ENCODE data around the gene NAPB. TPM values are rescaled to one million over a fixed set of nuclear protein-coding genes. Genes with fewer than 3 reads are reported as not detected.

NAPB gene
- total and polyA plus RNA-seq, 7 donors, result 3.9 to 22.9 (median 14.4) TPM

DNA sequence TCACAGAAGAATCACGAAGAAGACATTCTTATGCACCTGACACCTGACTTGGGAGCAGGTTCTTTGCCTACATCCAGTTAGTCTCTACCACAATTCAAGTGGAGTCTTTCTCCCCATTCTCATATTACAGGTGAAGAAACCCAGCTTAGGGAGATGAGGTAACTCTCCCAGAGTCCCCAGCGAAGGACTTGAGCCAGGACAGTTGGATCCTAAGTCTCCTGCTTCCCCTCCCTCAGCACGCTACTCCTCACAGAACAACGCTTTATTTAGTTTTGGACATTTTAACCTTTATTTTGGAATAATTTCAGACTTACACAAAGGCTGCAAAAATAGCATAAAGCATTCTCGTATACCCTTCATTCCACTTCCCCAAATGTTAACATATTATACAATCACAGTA is 17.4 kb upstream of the NAPB start:
- no peaks in the 10 kb centered on the region for H3K9me3 ChIP-seq
- WGBS, 2 donors, result 67 to 90% methylated on average over 5 of the region's 5 CpGs
- intact Hi-C loops (cut with DNase I), result no loop called here
- peaks cover 0 to 18% (median 0%) of the 10 kb centered on the region in 4 donors for H3K4me1 ChIP-seq
- no peaks in the 10 kb centered on the region for H3K36me3 ChIP-seq
- no peaks in the 10 kb centered on the region for H3K27me3 ChIP-seq
- H3K27ac ChIP-seq, result no peak overlapping the region
- DNase-seq, result no peak
- no peak overlapping the region for H3K4me3 ChIP-seq
- TF ChIP-seq POLR2AphosphoS5 (IDR thresholded peaks at IDR 0.05) (no peak), EP300 (IDR thresholded peaks at IDR 0.05) (no peak), POLR2A (IDR thresholded peaks at IDR 0.05) (no peak)
- TF ChIP-seq, protein P1, sequence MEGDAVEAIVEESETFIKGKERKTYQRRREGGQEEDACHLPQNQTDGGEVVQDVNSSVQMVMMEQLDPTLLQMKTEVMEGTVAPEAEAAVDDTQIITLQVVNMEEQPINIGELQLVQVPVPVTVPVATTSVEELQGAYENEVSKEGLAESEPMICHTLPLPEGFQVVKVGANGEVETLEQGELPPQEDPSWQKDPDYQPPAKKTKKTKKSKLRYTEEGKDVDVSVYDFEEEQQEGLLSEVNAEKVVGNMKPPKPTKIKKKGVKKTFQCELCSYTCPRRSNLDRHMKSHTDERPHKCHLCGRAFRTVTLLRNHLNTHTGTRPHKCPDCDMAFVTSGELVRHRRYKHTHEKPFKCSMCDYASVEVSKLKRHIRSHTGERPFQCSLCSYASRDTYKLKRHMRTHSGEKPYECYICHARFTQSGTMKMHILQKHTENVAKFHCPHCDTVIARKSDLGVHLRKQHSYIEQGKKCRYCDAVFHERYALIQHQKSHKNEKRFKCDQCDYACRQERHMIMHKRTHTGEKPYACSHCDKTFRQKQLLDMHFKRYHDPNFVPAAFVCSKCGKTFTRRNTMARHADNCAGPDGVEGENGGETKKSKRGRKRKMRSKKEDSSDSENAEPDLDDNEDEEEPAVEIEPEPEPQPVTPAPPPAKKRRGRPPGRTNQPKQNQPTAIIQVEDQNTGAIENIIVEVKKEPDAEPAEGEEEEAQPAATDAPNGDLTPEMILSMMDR (IDR thresholded peaks at IDR 0.05), result no peak

DNA sequence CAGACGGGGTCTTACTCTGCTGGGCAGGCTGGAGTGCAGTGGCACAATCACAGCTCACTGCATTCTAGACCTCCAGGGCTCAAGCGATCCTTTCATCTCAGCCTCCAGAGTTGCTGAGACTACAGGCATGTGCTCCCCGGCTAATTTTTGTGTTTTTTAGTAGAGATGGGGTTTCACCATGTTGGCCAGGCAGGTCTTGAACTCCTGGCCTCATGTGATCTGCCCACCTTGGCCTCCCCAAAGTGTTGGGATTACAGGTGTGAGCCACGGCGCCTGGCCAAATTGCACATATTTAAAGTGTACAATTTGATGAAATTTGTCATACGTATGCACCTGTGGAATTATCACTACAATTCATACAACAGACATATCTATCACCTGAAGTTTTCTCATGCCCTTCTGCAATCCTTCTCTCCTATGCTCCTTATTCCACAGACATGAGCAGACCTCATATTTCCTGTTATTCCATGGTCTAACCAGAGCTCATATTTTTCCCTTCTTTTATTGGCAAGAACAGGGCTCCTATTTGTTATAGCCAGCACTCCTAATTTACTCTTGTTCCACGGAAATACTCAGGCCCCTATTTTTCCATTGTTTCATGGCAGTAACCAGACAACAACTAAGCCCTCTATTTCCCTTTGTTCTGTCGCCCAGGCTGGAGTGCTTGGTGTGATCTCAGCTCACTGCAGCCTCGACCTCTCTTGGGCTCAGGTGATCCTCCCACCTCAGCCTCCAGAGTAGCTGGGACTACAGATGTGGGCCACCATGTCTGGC is 16.0 kb upstream of the NAPB start:
- Histone ChIP-seq H3K27ac (peak overlapping the region in 1 of 4 donors; percentile 46), H3K4me3 (no peak overlapping the region), H3K9me3 (no peaks in the 10 kb centered on the region), H3K36me3 (no peaks in the 10 kb centered on the region), H3K4me1 (peaks cover 0 to 16% (median 0%) of the 10 kb centered on the region in 4 donors), H3K27me3 (no peaks in the 10 kb centered on the region)
- intact Hi-C loops (cut with DNase I), result no loop called here
- DNase-seq, result no peak
- 89 to 91% methylated on average over 9 of the region's 9 CpGs for WGBS, 2 donors
- no peak for TF ChIP-seq POLR2AphosphoS5 (IDR thresholded peaks at IDR 0.05)
- no peak for TF ChIP-seq EP300 (IDR thresholded peaks at IDR 0.05)
- TF ChIP-seq, protein P1 (IDR thresholded peaks at IDR 0.05), result no peak
- TF ChIP-seq POLR2A (IDR thresholded peaks at IDR 0.05), result no peak

DNA sequence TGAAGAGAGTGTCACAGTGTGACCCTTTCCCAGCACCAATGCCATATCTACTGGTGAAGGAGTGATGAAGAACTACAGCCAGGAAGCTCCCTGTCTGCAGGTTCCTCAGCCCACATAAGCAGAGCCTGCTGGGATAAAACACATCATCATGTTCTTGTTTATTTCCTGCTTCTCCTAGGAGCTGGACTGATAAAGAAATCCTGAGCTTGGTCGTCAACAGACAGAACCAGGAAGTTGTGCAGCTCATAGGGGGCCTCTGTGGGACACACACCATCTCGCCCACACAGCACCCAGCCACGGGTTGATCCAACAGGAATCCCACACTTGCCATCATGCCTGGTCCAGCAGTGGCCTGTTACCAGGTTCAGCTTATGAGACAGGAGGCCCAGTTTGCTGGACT is 15.4 kb upstream of the NAPB start:
- Histone ChIP-seq H3K9me3 (no peaks in the 10 kb centered on the region), H3K36me3 (no peaks in the 10 kb centered on the region), H3K27ac (peak overlapping the region in 1 of 4 donors; percentile 46), H3K4me1 (peaks cover 0 to 13% (median 0%) of the 10 kb centered on the region in 4 donors), H3K27me3 (no peaks in the 10 kb centered on the region), H3K4me3 (no peak overlapping the region)
- TF ChIP-seq EP300 (IDR thresholded peaks at IDR 0.05) (no peak), POLR2A (IDR thresholded peaks at IDR 0.05) (no peak), POLR2AphosphoS5 (IDR thresholded peaks at IDR 0.05) (no peak)
- TF ChIP-seq, protein P1 (IDR thresholded peaks at IDR 0.05), result no peak
- intact Hi-C loops (cut with DNase I), result no loop called here
- DNase-seq, result no peak
- WGBS, 2 donors, result 56 to 58% methylated on average over 3 of the region's 3 CpGs

DNA sequence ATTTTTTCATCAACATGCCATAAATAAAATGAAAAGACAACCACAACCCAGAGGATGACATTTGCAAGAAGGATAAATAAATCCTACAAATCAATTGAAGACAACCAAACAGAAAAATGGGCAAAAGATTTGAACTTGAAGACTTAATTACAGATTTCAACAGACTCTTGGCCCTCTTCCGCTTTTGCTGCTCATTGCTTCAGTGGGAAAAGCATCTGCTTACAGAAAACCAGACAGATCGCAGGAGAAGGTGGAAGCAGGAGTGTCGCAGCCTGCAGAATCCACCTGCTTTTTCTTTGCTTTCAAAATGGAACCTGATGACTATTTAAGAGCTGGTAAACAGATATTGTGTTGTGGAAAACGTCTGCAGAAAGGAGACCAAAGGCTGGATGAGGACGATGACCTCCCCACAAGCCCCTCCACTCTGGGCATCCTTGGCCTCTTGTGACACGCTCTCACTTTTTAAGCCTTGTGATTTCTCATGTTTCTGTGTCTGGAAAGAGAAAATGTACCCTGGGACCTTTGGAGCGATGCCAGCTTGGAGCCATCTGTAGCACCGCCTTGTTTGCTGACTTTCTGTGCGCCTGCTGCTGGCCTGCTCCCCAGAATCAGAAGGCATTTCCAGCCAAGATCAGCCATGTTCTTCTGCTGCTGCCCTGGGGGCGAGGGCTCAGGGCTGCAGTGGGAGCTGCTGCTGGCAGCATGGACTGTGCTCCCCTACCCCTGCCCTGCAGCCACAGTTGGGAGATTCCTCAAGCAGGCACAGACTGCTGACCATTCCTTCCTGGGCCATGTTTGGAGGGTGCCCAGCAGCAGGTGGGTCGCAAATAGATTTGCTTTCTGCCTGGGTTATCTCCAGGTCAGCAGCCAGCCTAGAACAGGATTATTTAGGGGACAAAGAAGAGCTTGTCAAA is 14.6 kb upstream of the NAPB start:
- H3K36me3 ChIP-seq, result no peaks in the 10 kb centered on the region
- H3K27me3 ChIP-seq, result no peaks in the 10 kb centered on the region
- H3K9me3 ChIP-seq, result no peaks in the 10 kb centered on the region
- peak in 1 of 4 donors; percentile 44 for TF ChIP-seq POLR2AphosphoS5 (IDR thresholded peaks at IDR 0.05)
- TF ChIP-seq, protein P1 (IDR thresholded peaks at IDR 0.05), result no peak
- H3K4me1 ChIP-seq, result peaks cover 0 to 13% (median 0%) of the 10 kb centered on the region in 4 donors
- H3K4me3 ChIP-seq, result no peak overlapping the region
- intact Hi-C loops (cut with DNase I), result no loop called here
- H3K27ac ChIP-seq, result peak overlapping the region in 1 of 4 donors; percentile 46
- DNase-seq, result no peak
- 40 to 70% methylated on average over 11 of the region's 11 CpGs for WGBS, 2 donors

Data from sigmoid colon (tissue), 7 donors.